ENCODE data around the gene ZNF169.

ZNF169 gene

DNA sequence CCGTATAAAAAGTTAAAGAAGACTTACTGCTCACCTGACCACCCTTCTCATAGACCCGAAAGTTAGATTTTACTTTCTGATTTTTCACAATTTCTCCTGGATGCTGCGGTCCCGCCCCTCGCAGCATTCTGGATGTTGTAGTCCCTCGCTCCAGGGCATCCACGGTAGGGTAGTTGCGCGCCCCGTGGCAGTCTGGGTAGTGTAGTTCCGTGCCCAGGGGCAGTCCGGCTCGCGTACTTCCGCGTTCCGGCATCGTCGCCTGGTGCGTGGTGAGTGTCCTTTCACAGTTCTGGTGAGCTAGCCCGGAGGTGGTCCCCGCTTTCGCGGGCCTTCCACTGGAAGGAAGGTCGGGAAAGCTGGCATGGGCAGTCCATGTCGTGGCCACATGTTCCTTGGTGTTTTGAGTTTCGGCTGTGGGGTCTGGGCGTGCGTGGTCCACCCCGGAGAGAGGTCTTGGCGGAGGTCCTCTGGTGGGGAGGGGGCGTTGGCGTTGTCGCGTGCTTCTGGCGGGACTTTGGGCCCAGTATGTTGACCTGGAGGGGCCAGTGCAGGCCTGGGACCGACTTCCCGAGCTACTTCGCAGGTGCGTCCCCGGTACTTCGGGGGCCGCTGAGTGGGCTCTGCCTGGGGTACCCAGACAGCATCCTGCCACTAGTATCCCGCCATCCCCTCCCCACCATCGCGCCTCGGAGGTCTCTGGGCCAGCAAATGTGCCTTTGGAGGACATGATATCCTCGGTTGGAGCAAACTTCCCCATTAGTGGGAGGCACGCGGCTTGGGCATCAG is at the start of gene ZNF169:
ZNF169 (plus strand) TSS at position 222 of the 786 bp plus-strand sequence. CDS start 19,515 bp downstream, outside the sequence.
- TF ChIP-seq, protein P1, sequence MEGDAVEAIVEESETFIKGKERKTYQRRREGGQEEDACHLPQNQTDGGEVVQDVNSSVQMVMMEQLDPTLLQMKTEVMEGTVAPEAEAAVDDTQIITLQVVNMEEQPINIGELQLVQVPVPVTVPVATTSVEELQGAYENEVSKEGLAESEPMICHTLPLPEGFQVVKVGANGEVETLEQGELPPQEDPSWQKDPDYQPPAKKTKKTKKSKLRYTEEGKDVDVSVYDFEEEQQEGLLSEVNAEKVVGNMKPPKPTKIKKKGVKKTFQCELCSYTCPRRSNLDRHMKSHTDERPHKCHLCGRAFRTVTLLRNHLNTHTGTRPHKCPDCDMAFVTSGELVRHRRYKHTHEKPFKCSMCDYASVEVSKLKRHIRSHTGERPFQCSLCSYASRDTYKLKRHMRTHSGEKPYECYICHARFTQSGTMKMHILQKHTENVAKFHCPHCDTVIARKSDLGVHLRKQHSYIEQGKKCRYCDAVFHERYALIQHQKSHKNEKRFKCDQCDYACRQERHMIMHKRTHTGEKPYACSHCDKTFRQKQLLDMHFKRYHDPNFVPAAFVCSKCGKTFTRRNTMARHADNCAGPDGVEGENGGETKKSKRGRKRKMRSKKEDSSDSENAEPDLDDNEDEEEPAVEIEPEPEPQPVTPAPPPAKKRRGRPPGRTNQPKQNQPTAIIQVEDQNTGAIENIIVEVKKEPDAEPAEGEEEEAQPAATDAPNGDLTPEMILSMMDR (IDR thresholded peaks at IDR 0.05), result no peak

DNA sequence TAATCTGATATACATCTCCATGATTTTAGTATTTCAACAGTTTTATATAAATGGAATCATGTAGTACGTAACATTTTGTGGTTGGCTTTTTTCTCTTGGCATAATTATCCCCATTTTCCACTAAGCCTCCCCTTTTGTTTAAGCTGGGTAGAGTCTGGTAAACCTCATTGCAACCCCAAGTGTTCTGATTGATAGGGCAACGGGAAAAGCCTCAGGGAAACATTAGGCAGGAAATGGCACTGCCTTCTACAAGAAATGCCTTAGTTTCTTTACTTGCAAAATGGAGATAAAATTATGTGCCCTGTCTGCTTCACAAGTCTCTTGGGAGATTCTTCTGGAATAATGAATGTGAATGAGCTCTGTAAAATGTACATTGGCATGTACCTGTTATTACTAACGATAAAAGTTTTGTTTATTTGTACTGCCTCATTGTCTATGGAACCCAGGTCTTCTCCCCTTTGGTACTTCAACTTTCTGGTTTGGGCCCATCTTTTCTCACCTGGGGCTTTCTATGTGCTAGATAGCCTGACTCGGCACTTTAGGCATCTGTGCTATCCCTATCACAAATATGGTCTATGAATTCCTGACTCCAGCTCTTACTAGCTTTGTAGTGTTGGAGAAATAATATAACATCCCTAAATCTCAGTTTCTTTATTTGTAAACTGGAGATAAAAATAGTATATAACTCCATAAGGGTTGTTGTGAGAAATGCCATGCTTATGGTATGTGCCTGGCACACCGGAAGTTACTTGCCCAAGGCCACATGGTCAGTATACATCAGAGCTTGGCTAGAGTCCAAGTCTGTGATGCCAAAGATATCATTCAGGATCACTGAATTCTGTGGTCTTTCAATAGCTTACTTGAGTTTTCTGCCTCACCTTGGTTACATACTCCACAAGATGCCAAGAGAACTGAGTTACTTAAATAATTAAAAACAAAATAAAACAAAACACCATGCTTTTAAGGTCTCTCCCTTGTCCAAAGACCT is 48.2 kb upstream of the ZNF169 start:
- TF ChIP-seq, protein P1 (IDR thresholded peaks at IDR 0.05), result no peak

DNA sequence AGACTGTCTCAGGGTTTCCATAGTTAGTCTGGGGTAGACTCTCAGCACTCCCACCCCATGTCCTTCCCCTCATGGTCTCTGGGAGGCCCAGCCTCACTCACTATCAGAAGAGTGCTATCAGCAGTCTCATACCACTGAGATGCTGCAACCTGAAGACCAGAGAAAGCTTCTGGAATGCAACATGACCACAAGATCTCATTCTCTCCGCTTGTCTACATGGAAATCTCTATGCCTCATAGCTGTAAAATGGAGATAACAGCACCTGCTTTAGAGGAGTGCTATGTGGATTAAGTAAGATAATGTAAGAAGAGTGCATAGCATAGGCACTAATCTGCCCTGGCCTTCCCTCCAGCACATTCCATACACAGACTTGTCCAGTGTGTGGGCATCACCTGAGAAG is 47.0 kb upstream of the ZNF169 start:
- TF ChIP-seq, protein P1 (IDR thresholded peaks at IDR 0.05), result no peak

DNA sequence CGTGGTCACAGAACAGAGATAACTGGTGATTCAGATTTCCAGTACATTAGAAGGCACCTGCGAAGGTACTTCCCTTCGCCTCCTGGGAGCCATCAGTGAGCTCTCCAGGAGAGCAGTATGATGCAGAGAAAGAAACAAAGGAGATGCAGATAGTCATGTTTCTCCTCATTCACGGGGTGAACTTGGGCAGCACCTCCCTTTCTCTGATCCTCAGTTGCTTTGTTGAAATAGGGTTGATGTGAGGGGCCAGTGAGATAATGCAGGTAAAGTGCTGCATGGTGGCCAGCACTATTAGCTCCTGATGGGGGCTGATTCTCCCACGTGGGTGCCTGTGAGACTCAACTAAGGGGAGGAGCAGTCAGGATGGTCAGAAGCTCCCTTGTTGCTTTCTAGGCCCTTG is 46.6 kb upstream of the ZNF169 start:
- TF ChIP-seq, protein P1 (IDR thresholded peaks at IDR 0.05), result no peak

DNA sequence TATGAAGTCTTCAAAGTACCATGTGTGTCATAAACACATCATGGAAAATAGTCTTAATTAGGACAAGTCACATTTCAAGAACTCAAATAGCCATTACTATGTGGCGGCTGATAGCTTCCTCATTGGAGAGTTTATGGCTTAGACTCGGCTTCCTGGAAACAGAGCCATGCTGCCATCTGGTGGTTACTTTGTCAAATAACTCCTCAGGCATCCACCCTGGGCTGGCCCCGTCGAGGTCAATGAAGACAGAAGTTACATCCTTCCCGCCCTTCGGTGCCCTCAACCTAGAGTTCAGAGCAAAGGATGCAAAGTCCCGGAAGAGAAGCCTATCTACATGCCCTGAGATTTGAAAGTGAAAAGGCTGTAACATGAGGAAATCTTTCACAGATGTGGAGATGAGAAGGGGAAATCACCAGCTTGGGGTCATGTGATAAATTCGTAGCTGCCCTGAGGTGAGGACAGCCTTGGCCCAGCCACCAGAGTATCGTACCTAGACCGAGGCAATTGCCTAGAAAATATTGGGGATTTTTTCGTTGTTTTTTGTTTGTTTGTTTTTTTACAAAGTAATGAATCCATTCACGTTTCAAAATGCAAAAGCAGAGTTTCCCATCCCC is 45.5 kb upstream of the ZNF169 start:
- TF ChIP-seq, protein P1 (IDR thresholded peaks at IDR 0.05), result peak; percentile 75

DNA sequence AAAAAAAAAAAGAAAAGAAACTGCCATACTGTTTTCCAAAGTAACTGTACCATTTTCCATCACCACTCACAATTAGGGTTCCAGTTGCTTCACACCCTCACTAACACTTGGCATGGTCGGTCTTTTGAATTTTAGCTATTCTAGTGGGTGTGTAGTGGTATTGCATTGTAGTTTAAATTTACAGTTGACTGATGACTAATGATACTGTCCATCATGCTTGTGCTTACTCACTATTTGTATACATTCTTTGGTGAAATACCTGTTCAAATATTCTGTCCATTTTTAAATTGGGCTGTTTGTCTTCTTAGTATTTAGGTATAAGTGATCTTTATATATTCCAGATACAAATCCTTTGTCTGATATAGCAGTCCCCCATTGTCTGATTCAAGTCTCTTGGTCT is 36.2 kb upstream of the ZNF169 start:
- TF ChIP-seq, protein P1 (IDR thresholded peaks at IDR 0.05), result no peak

DNA sequence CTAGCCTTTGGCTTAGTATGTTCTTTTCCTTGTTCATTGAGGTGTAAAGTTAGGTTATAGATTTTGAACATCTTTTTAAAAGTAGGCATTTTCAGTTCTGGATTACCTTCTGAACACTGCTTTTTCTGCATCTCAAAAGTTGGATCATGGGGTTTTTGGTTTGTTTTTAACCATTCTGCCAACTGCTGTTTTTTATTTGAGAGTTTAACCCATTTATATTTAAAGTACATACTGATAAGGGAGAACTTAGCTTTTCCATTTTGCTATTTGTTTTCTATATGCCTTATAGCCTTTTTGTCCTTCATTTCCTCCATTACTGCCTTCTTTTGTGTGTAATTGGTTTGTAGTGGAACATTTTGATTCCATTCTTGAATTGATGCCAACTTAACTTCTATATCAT is 30.5 kb upstream of the ZNF169 start:
- TF ChIP-seq, protein P1 (IDR thresholded peaks at IDR 0.05), result no peak

Measured in LNCAP (cell line).